Measurements from ENCODE around the gene RASSF1.

DNA sequence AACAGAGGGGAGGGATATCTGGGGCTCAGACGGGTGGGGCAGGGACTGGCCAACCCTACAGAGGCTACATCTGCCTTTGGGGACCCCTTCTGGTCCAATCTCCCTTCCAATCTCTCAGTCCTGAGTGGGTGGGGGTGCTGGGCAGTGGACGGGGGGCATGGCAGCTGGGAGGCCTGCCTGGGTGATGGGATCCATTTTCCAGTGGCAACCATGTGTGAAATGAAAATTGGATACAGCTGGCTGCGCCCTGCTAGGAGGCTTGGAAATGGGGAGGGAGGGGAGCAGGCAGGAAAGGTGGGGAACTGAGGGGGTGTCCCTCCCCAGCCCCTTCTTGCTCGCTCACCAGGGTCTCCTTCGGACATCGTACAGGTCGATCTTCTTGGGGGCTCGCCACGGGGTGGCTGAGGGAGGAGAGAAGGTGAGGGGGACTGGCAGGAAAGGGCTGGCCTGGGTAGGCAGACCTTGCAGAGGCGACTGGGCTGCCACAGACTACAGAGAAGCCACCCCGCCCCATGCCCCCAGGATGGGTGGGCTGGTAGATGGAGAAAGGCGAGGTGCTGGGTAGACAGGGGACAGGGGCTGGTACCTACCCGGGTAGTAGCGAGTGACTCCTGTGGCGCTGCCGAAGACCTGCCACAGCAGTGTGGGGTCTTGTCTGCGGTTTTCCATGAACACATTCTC lies 39.9 kb upstream of the RASSF1 start:
- TF ChIP-seq EZH2 (IDR thresholded peaks at IDR 0.05; ENCODE audit: borderline replicate concordance, low read length): no peak
- no peak for TF ChIP-seq CTCF (IDR thresholded peaks at IDR 0.05; ENCODE audit: low read length)

Data from OCI-LY1 (cell line).